Activated T-helper 17 cell treated with anti-CD3 and anti-CD28 coated beads, Interleukin-2, amount 50 U/mL, for 72 hours (primary cell): ENCODE results near the gene CDK11A. TPM values are rescaled to one million over a fixed set of nuclear protein-coding genes. Genes with fewer than 3 reads are reported as not detected.
"Not testable (repeated sequence)": the region's sequence is repeated elsewhere in the genome, so short reads cannot be mapped to it uniquely, and the experiment has no call there.

ENCODE experiments used
- ATAC-seq: fragments of 150-1000 bp; cut with Tn5 transposase; replicated peaks from 2 replicates; pipeline ENCODE4 v1.10.0; 2021; ENCODE audit warnings: mild to moderate bottlenecking, moderate library complexity
- H3K27ac Mint-ChIP-seq: one replicate; pipeline ENCODE4 v1.8.0; 2022; ENCODE audit warnings: mixed read lengths
- H3K27me3 Mint-ChIP-seq: one replicate; pipeline ENCODE4 v1.8.0; 2022; ENCODE audit warnings: mixed read lengths
- H3K36me3 Mint-ChIP-seq: one replicate; pipeline ENCODE4 v1.8.0; 2022; ENCODE audit warnings: low read depth, mild to moderate bottlenecking, mixed read lengths
- H3K4me1 Mint-ChIP-seq: one replicate; pipeline ENCODE4 v1.8.0; 2022; ENCODE audit warnings: mixed read lengths
- H3K4me3 Mint-ChIP-seq: one replicate; pipeline ENCODE4 v1.8.0; 2022; ENCODE audit warnings: mild to moderate bottlenecking, mixed read lengths
- H3K9me3 Mint-ChIP-seq: one replicate; pipeline ENCODE4 v1.8.0; 2022; ENCODE audit warnings: mixed read lengths
- total RNA-seq, 2 donors: library from RNA; stranded (reverse); gene quantifications; one replicate each; pipeline ENCODE4 v1.2.3, GENCODE V29; 2022

Gene CDK11A
- total RNA-seq, 2 donors from 2014 or later, result 51.8 to 65.6 TPM

DNA sequence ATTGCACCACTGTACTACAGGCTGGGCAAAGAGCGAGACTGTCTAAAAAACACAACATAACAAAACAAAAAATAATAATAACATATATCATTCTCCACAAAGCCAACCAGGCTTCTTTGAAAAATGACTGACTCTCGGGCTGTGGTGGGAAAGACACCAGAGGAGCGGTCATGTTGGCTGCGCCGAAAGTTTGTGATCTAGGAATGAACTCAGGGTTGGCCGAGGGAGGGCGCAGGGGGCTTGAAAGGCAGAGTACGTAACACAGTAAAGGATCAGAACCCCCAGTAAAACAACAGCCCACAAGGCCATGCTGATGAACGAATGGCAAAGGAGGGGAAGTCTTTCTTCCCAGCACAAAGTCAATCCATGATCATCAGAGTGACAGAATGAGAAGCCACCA, 36.3 kb downstream of the CDK11A start:
- no peak overlapping the region for H3K27ac Mint-ChIP-seq
- H3K4me1 Mint-ChIP-seq, result peaks cover 4% of the 10 kb centered on the region
- H3K9me3 Mint-ChIP-seq, result no peaks in the 10 kb centered on the region
- no peak overlapping the region for H3K4me3 Mint-ChIP-seq
- H3K36me3 Mint-ChIP-seq, result peaks cover 16% of the 10 kb centered on the region
- H3K27me3 Mint-ChIP-seq, result no peaks in the 10 kb centered on the region
- no peak for ATAC-seq

GRCh38 chr1:1684031-1684681, 40.0 kb downstream of the CDK11A start:
- H3K4me3 Mint-ChIP-seq, result no peak overlapping the region
- no peak for ATAC-seq
- peaks cover 6% of the 10 kb centered on the region for H3K36me3 Mint-ChIP-seq
- no peak overlapping the region for H3K27ac Mint-ChIP-seq
- H3K9me3 Mint-ChIP-seq, result no peaks in the 10 kb centered on the region
- H3K27me3 Mint-ChIP-seq, result no peaks in the 10 kb centered on the region
- peaks cover 4% of the 10 kb centered on the region for H3K4me1 Mint-ChIP-seq

DNA sequence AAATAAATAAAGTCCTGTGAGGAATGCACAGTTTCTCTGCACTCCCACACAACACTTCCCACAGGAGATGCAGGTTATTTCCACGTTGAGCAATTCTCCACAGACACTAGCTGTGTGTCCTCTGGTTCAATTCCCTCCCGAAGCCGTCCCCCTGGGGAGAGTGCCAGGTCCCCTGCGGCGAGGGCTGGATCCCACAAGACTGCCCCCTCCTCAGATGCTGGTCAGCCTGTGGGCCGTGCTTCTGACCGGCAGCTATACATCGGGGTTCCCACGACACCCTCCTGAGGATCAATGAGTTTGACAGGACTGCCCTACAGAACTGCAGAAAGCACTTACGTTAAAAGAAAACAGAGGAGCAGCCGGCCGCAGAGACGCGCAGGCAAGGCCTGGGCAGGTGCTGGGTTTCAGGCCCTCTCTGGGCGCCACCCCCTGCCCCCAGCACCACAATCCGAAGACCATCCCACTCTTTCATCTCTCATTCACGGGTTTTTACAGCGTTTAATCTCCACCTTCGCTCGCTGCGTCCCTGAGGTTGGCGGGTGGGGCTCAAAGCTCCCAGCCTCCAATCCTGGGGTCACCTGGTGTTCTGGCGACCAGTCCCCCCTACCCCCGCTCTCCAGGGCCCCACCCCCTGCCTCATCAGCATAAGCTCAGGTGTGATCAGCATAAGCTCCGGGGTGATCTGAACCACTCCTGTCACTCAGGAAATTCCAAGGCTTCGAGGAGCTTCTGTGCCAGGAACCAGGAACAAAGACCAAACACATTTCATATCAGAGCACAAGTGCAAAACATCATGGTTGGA, 40.9 kb downstream of the CDK11A start:
- Mint-ChIP-seq H3K4me1 (peaks cover 10% of the 10 kb centered on the region), H3K4me3 (no peak overlapping the region), H3K27ac (no peak overlapping the region), H3K9me3 (no peaks in the 10 kb centered on the region), H3K36me3 (peaks cover 6% of the 10 kb centered on the region), H3K27me3 (no peaks in the 10 kb centered on the region)
- no peak for ATAC-seq

DNA sequence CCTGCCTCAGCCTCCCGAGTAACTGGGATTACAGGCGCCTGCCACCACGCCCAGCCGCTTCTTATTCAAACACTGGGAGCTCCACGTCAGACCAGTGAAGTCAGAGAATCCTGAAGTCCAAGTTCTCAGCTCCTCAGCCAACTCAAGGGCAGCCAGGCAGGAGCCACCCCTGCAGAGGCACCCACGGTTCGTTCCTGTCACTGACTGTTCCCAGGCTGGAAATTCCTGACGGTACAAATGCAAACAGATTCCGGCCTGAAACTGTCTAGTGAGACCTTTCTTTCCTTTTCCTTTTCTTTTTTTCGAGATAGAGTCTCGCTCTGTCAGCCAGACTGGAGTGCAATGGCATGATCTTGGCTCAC, 43.3 kb downstream of the CDK11A start:
- ATAC-seq, result no peak
- no peaks in the 10 kb centered on the region for H3K27me3 Mint-ChIP-seq
- no peaks in the 10 kb centered on the region for H3K9me3 Mint-ChIP-seq
- H3K36me3 Mint-ChIP-seq, result peaks cover 18% of the 10 kb centered on the region
- H3K4me3 Mint-ChIP-seq, result no peak overlapping the region
- no peak overlapping the region for H3K27ac Mint-ChIP-seq
- H3K4me1 Mint-ChIP-seq, result peaks cover 11% of the 10 kb centered on the region

GRCh38 chr1:1680031-1680911, 43.9 kb downstream of the CDK11A start:
- Mint-ChIP-seq H3K27ac (no peak overlapping the region), H3K4me1 (peaks cover 11% of the 10 kb centered on the region), H3K4me3 (no peak overlapping the region), H3K9me3 (no peaks in the 10 kb centered on the region), H3K27me3 (no peaks in the 10 kb centered on the region), H3K36me3 (peaks cover 14% of the 10 kb centered on the region)
- no peak for ATAC-seq

DNA sequence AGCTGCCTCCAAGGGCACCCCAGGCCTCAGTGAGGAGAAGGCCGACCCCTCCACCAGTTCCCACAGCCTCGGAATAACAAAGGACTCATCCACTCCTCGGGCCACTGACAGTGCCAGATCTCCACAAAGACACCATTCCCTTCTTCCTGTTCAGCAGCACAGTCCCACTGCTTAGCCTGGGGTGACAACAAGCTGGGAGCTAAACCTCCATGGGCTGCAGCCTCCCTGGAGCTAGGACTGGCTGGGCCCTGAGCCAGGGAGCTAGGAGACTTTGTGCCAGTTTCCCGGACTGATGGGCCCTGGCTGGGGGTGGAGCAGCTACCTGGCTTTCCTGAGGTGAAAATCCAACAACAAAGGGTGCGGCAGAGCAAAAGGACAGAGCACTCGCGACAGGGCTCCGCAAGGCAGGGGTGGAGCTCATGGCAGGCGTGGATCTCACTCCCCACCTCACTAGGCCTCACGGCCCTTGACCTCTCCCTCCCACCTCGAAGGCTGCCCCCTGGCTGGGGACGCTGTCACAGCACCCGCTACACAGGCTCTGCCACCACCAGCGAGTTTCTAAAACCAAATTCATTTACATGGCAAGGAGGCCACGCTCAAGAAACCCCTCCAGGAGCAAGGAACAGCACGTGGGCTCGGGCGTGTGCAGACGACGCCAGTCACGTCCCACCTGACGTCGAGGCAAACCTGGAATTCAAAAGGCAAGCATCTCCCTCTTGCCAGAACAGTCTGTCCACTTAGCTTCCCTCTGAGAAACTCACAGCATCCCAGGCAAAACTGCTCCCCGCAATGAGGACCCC, 45.4 kb downstream of the CDK11A start:
- H3K27me3 Mint-ChIP-seq, result no peaks in the 10 kb centered on the region
- ATAC-seq, result peak; percentile 60
- H3K4me3 Mint-ChIP-seq, result peak overlapping the region; percentile 88
- no peaks in the 10 kb centered on the region for H3K9me3 Mint-ChIP-seq
- peaks cover 11% of the 10 kb centered on the region for H3K4me1 Mint-ChIP-seq
- H3K36me3 Mint-ChIP-seq, result peaks cover 21% of the 10 kb centered on the region
- peak overlapping the region; percentile 95 for H3K27ac Mint-ChIP-seq

DNA sequence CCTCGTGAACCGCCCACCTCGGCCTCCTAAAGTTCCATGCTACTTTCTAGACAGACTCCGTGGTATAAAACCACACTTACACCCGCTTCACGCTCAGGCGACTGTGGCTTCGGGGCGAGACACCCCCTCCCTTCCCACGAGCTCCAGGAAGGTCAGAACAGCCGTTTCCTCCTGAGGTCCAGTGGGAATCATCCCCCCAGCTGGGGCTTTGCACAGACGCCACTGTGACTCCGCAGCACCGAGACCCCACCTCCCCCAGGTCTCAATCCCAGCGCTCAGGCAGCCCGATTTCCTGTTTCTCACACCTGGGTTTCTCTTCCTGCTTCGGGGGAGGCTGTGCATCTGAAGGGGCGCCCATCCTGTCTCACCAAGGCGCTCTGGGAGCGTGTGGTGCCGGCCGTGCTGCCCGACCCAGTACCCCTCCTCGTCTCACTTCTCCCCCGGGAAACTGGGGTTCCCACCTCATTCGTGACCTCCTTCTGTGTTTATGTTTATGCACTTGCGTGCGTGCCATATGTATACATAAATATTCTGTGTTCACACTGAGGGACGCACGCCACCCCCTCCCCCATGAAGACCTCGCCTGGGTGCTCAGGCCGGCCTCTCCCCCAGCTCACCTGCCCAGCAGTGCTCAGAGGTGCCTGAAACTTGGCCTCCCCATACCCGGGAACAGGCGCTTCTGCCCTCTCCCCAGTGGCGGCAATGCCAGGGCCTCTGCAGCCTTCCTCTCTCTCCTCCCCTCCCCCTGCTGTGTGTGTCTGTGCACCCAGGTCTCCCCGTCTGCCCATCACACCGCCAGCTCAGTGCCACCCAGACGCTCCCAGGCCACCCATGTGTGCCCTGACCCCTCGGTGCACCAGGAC, 46.2 kb downstream of the CDK11A start:
- peak; percentile 64 for ATAC-seq
- Mint-ChIP-seq H3K27me3 (no peaks in the 10 kb centered on the region), H3K9me3 (no peaks in the 10 kb centered on the region), H3K4me3 (peak overlapping the region; percentile 88), H3K36me3 (peaks cover 30% of the 10 kb centered on the region), H3K27ac (peak overlapping the region; percentile 95), H3K4me1 (peaks cover 11% of the 10 kb centered on the region)

DNA sequence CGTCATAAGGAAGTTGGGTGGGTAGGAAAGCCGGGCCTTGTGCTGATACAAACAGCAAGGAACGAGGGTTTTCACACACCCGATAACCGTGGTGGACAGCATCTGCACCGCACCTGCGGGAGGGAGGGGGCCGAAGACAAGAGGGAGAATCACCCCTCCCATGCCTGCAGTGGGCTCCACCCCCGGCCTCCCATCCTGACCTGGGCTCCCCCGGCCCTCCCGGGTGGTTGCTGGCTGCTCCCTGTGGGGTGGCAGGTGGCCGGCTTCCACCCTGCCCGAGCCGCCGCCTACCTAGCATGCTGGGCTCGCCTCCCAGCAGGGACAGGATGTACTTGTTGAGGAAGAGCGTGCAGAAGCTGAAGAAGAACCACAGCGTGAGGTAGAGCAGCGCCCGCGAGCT, 48.1 kb downstream of the CDK11A start:
- not testable (repeated sequence) for ATAC-seq, H3K27me3 Mint-ChIP-seq, H3K27ac Mint-ChIP-seq, H3K9me3 Mint-ChIP-seq, H3K4me3 Mint-ChIP-seq
- Mint-ChIP-seq H3K36me3 (peaks cover 35% of the 10 kb centered on the region), H3K4me1 (peaks cover 11% of the 10 kb centered on the region)

GRCh38 chr1:1675218-1675617, 48.9 kb downstream of the CDK11A start:
- not testable (repeated sequence) for H3K4me3 Mint-ChIP-seq, H3K27ac Mint-ChIP-seq, H3K9me3 Mint-ChIP-seq, H3K27me3 Mint-ChIP-seq, ATAC-seq
- Mint-ChIP-seq H3K4me1 (peaks cover 11% of the 10 kb centered on the region), H3K36me3 (peaks cover 44% of the 10 kb centered on the region)

DNA sequence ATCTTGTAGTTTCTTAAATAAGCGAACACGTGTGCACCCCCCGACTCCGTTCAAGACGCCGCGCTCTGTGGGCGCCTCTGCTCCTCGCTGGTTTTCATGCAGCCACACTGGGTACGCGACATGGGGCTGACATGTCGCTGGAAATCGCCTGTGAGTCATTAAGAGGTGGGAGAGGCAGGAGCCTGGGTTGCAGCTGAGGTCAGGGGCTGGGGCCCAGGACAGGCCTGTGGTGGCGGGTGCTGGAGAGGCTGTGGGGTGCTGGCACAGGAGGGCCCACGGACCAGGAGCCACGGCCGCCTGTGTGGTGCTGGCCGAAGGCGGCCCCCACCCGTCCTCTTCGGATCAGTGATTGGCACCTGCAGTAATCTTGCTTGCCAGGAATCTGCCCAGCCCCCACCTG, 49.4 kb downstream of the CDK11A start:
- ATAC-seq, result peak; percentile 25
- H3K9me3 Mint-ChIP-seq, H3K4me3 Mint-ChIP-seq, H3K27me3 Mint-ChIP-seq, H3K27ac Mint-ChIP-seq: not testable (repeated sequence)
- Mint-ChIP-seq H3K4me1 (peaks cover 11% of the 10 kb centered on the region), H3K36me3 (peaks cover 45% of the 10 kb centered on the region)

GRCh38 chr1:1672181-1672965, 51.8 kb downstream of the CDK11A start:
- Mint-ChIP-seq H3K27me3 (no peaks in the 10 kb centered on the region), H3K36me3 (peaks cover 52% of the 10 kb centered on the region), H3K9me3 (no peaks in the 10 kb centered on the region), H3K27ac (no peak overlapping the region), H3K4me3 (no peak overlapping the region), H3K4me1 (no peaks in the 10 kb centered on the region)
- ATAC-seq, result no peak

GRCh38 chr1:1671365-1672119, 52.6 kb downstream of the CDK11A start:
- no peaks in the 10 kb centered on the region for H3K27me3 Mint-ChIP-seq
- no peak overlapping the region for H3K27ac Mint-ChIP-seq
- no peak for ATAC-seq
- H3K9me3 Mint-ChIP-seq, result no peaks in the 10 kb centered on the region
- no peak overlapping the region for H3K4me3 Mint-ChIP-seq
- no peaks in the 10 kb centered on the region for H3K4me1 Mint-ChIP-seq
- H3K36me3 Mint-ChIP-seq, result peaks cover 54% of the 10 kb centered on the region
